GM19438 (cell line): Measurements from ENCODE around the gene TSGA10IP.

Experiments
- ATAC-seq: cut with Tn5 transposase; IDR thresholded peaks from one replicate; pipeline ENCODE4 v1.9.1; 2021; ENCODE audit warnings: low read depth; ENCODE audit not compliant: unreplicated experiment

The TSGA10IP gene

GRCh38 chr11:65945430-65945911 lies at the start of gene TSGA10IP:
TSGA10IP (plus strand) TSS chr11:65945480; CDS start chr11:65945676, 196 bp downstream.
- ATAC-seq = no peak

- no peak for ATAC-seq
These were observed 49.7 kb upstream of the TSGA10IP start for GRCh38 chr11:65895482-65895981.

- ATAC-seq = no peak
These were observed 49.0 kb upstream of the TSGA10IP start for GRCh38 chr11:65896034-65896999.

GRCh38 chr11:65897020-65897471 lies 48.2 kb upstream of the TSGA10IP start:
- ATAC-seq = no peak

GRCh38 chr11:65898656-65899355 lies 46.5 kb upstream of the TSGA10IP start:
- no peak for ATAC-seq

- ATAC-seq = no peak
These were observed 45.7 kb upstream of the TSGA10IP start for GRCh38 chr11:65899356-65900124.

- ATAC-seq = peak; percentile 75
These were observed 45.0 kb upstream of the TSGA10IP start, which contains the start of gene FOSL1 for GRCh38 chr11:65900125-65900898. FOSL1 (minus strand) TSS chr11:65900388; CDS start chr11:65900339, 49 bp downstream.

GRCh38 chr11:65900899-65901180 lies 44.4 kb upstream of the TSGA10IP start:
- no peak for ATAC-seq

GRCh38 chr11:65903068-65903481 lies 42.2 kb upstream of the TSGA10IP start:
- no peak for ATAC-seq

GRCh38 chr11:65903715-65904114 lies 41.6 kb upstream of the TSGA10IP start:
- no peak for ATAC-seq

GRCh38 chr11:65906602-65907001 lies 38.7 kb upstream of the TSGA10IP start:
- no peak for ATAC-seq

- ATAC-seq = no peak
These were observed 37.4 kb upstream of the TSGA10IP start for GRCh38 chr11:65907878-65908277.

- ATAC-seq = no peak
These were observed 33.4 kb upstream of the TSGA10IP start for GRCh38 chr11:65911682-65912568.

- ATAC-seq = no peak
These were observed 32.4 kb upstream of the TSGA10IP start for GRCh38 chr11:65912845-65913244.

- ATAC-seq = no peak
These were observed 30.0 kb upstream of the TSGA10IP start for GRCh38 chr11:65915101-65915820.

- no peak for ATAC-seq
These were observed 29.4 kb upstream of the TSGA10IP start for GRCh38 chr11:65915821-65916251.

- no peak for ATAC-seq
These were observed 28.9 kb upstream of the TSGA10IP start for GRCh38 chr11:65916391-65916790.

GRCh38 chr11:65917077-65917433 lies 28.2 kb upstream of the TSGA10IP start:
- ATAC-seq = no peak
